Rectal smooth muscle tissue (tissue), 1 donor: ENCODE data around the gene RBPJL.

Experiments
- H3K27ac ChIP-seq: one replicate; pipeline ENCODE4 v1.7.0; 2013; ENCODE audit warnings: low read depth, low read length, inconsistent platforms
- H3K27me3 ChIP-seq: one replicate; pipeline ENCODE4 v1.7.0; 2013; ENCODE audit warnings: low read length; ENCODE audit not compliant: control insufficient read depth, insufficient read depth
- H3K36me3 ChIP-seq: one replicate; pipeline ENCODE4 v1.7.0; 2013; ENCODE audit warnings: low read length; ENCODE audit not compliant: control insufficient read depth, insufficient read depth
- H3K4me1 ChIP-seq: one replicate; pipeline ENCODE4 v1.7.0; 2013; ENCODE audit warnings: low read length; ENCODE audit not compliant: control insufficient read depth, insufficient read depth
- H3K4me3 ChIP-seq: one replicate; pipeline ENCODE4 v1.7.0; 2013; ENCODE audit warnings: low read length
- H3K9ac ChIP-seq: one replicate; pipeline ENCODE4 v1.7.0; 2013; ENCODE audit warnings: low read length

Gene RBPJL

GRCh38 chr20:45363611-45364492 is 57.2 kb downstream of the RBPJL start:
- peak overlapping the region; percentile 98 for H3K27ac ChIP-seq
- H3K4me1 ChIP-seq: peaks cover 23% of the 10 kb centered on the region
- peak overlapping the region; percentile 74 for H3K4me3 ChIP-seq
- H3K36me3 ChIP-seq: peaks cover 22% of the 10 kb centered on the region
- H3K9ac ChIP-seq: peak overlapping the region; percentile 83
- H3K27me3 ChIP-seq: no peaks in the 10 kb centered on the region

- Histone ChIP-seq H3K4me1 (peaks cover 11% of the 10 kb centered on the region), H3K27me3 (no peaks in the 10 kb centered on the region), H3K9ac (no peak overlapping the region), H3K36me3 (peaks cover 22% of the 10 kb centered on the region), H3K27ac (no peak overlapping the region), H3K4me3 (no peak overlapping the region)
These were observed 58.9 kb downstream of the RBPJL start for GRCh38 chr20:45365444-45365970.

- Histone ChIP-seq H3K36me3 (peaks cover 22% of the 10 kb centered on the region), H3K27me3 (no peaks in the 10 kb centered on the region), H3K4me3 (no peak overlapping the region), H3K4me1 (peaks cover 11% of the 10 kb centered on the region), H3K27ac (no peak overlapping the region), H3K9ac (no peak overlapping the region)
These were observed 59.6 kb downstream of the RBPJL start for GRCh38 chr20:45366192-45366591.

- H3K9ac ChIP-seq: no peak overlapping the region
- no peak overlapping the region for H3K4me3 ChIP-seq
- peaks cover 22% of the 10 kb centered on the region for H3K36me3 ChIP-seq
- H3K27me3 ChIP-seq: no peaks in the 10 kb centered on the region
- H3K27ac ChIP-seq: no peak overlapping the region
- peaks cover 11% of the 10 kb centered on the region for H3K4me1 ChIP-seq
These were observed 60.0 kb downstream of the RBPJL start for GRCh38 chr20:45366631-45367030.

- Histone ChIP-seq H3K36me3 (peaks cover 22% of the 10 kb centered on the region), H3K27me3 (no peaks in the 10 kb centered on the region), H3K27ac (no peak overlapping the region), H3K4me3 (no peak overlapping the region), H3K4me1 (peaks cover 11% of the 10 kb centered on the region), H3K9ac (no peak overlapping the region)
These were observed 60.5 kb downstream of the RBPJL start for GRCh38 chr20:45367126-45367525.
